GM23338 (cell line): ENCODE measurements around the gene CBARP. TPM values are rescaled to one million over a fixed set of nuclear protein-coding genes. Genes with fewer than 3 reads are reported as not detected.

Experiments used
- ATAC-seq: fragments of 200-7000 bp; cut with Tn5 transposase; 3 replicates; pipeline ENCODE4 v1.9.1; 2020
- DNase-seq: peaks from one replicate; pipeline ENCODE4 v3.0.0-alpha.2; 2015; ENCODE audit warnings: low spot score
- H2AFZ ChIP-seq: fragments of 200-600 bp; sonication (generic); 2 replicates; pipeline ENCODE4 v1.8.0; 2016; ENCODE audit warnings: antibody characterized with exemption, mild to moderate bottlenecking, moderate library complexity
- H3F3A ChIP-seq: fragments of 200-600 bp; sonication (generic); replicated peaks from 2 replicates; pipeline ENCODE4 v1.8.0; 2017; ENCODE audit warnings: antibody characterized with exemption, mixed run types, low read depth
- H3K27ac ChIP-seq: fragments of 200-600 bp; sonication (generic); 2 replicates; pipeline ENCODE4 v1.6.1; 2016; ENCODE audit warnings: low read depth
- H3K27me3 ChIP-seq: fragments of 200-600 bp; sonication (generic); 2 replicates; pipeline ENCODE4 v1.8.0; 2016; ENCODE audit warnings: mild to moderate bottlenecking, mixed run types, moderate library complexity; ENCODE audit not compliant: insufficient read depth
- H3K36me3 ChIP-seq: fragments of 200-600 bp; sonication (generic); 2 replicates; pipeline ENCODE4 v1.8.0; 2016; ENCODE audit warnings: mild to moderate bottlenecking; ENCODE audit not compliant: insufficient read depth
- H3K4me1 ChIP-seq: fragments of 200-600 bp; sonication (generic); 2 replicates; pipeline ENCODE4 v1.8.0; 2016; ENCODE audit warnings: mild to moderate bottlenecking, moderate library complexity; ENCODE audit not compliant: insufficient read depth
- H3K4me2 ChIP-seq: fragments of 200-600 bp; sonication (generic); 2 replicates; pipeline ENCODE4 v1.7.1; 2017; ENCODE audit warnings: mixed run types
- H3K4me3 ChIP-seq: fragments of 200-600 bp; sonication (generic); 2 replicates; pipeline ENCODE4 v1.6.1; 2016; ENCODE audit warnings: mixed run types
- H3K79me2 ChIP-seq: fragments of 200-600 bp; sonication (generic); replicated peaks from 2 replicates; pipeline ENCODE4 v1.8.0; 2017; ENCODE audit warnings: mild to moderate bottlenecking; ENCODE audit not compliant: insufficient read depth
- H3K9me2 ChIP-seq: fragments of 200-600 bp; sonication (generic); 2 replicates; pipeline ENCODE4 v1.8.0; 2017; ENCODE audit not compliant: insufficient read depth
- H4K20me1 ChIP-seq: fragments of 200-600 bp; sonication (generic); replicated peaks from 2 replicates; pipeline ENCODE4 v1.8.0; 2017; ENCODE audit warnings: mild to moderate bottlenecking; ENCODE audit not compliant: insufficient read depth
- H3K27ac Mint-ChIP-seq: 2 replicates; pipeline ENCODE4 v1.8.0; 2020; ENCODE audit warnings: inconsistent platforms, mild to moderate bottlenecking, moderate library complexity, mixed read lengths
- H3K27me3 Mint-ChIP-seq: 3 replicates; pipeline ENCODE4 v1.8.0; 2022; ENCODE audit warnings: low read depth, mild to moderate bottlenecking, moderate library complexity, mixed read lengths, inconsistent platforms; ENCODE audit not compliant: insufficient read depth, poor library complexity
- H3K36me3 Mint-ChIP-seq: 3 replicates; pipeline ENCODE4 v1.8.0; 2021; ENCODE audit warnings: low read depth, mild to moderate bottlenecking, inconsistent platforms, moderate library complexity, mixed read lengths
- H3K4me1 Mint-ChIP-seq: 3 replicates; pipeline ENCODE4 v1.8.0; 2020; ENCODE audit warnings: mild to moderate bottlenecking, inconsistent platforms, mixed read lengths
- H3K4me3 Mint-ChIP-seq: 3 replicates; pipeline ENCODE4 v1.8.0; 2021; ENCODE audit warnings: moderate library complexity, mild to moderate bottlenecking, inconsistent platforms, mixed read lengths
- H3K9me3 Mint-ChIP-seq: 3 replicates; pipeline ENCODE4 v1.8.0; 2020; ENCODE audit warnings: moderate library complexity, mild to moderate bottlenecking, inconsistent platforms, mixed read lengths
- CTCF ChIP-seq, 2 experiments: fragments of 200-600 bp in 1 of 2; sonication (generic) in 1 of 2; conservative IDR thresholded peaks; 2 replicates each; pipeline versions ENCODE4 v1.5.1 to v1.6.1; 2016 to 2017; ENCODE audit warnings: antibody characterized with exemption in 2 of 2, low read depth in 2 of 2, mild to moderate bottlenecking in 2 of 2, moderate library complexity in 1 of 2
- EZH2 ChIP-seq: fragments of 200-600 bp; sonication (generic); IDR thresholded peaks from one replicate; pipeline ENCODE4 v1.8.0; 2017; ENCODE audit warnings: antibody characterized with exemption, mild to moderate bottlenecking, low read depth; ENCODE audit not compliant: unreplicated experiment
- JUNB ChIP-seq: IDR thresholded peaks from one replicate; pipeline ENCODE4 v1.6.1; 2016; ENCODE audit warnings: antibody characterized with exemption; ENCODE audit not compliant: unreplicated experiment
- POLR2AphosphoS5 ChIP-seq: IDR thresholded peaks from 2 replicates; pipeline ENCODE4 v1.6.1; 2016; ENCODE audit warnings: antibody characterized with exemption, low read depth
- REST ChIP-seq: IDR thresholded peaks from one replicate; pipeline ENCODE4 v1.6.1; 2018; ENCODE audit warnings: antibody characterized with exemption; ENCODE audit not compliant: unreplicated experiment
- STAT1 ChIP-seq: IDR thresholded peaks from one replicate; pipeline ENCODE4 v1.6.1; 2016; ENCODE audit warnings: antibody characterized with exemption; ENCODE audit not compliant: unreplicated experiment
- ZNF114 ChIP-seq: fragments of 250-450 bp; sonication (Bioruptor Pico); IDR thresholded peaks from 2 replicates; pipeline ENCODE4 v1.5.0; 2020; ENCODE audit warnings: mild to moderate bottlenecking, moderate library complexity
- ZNF462 ChIP-seq: fragments of 250-450 bp; sonication (Bioruptor Pico); IDR thresholded peaks from 2 replicates; pipeline ENCODE4 v1.5.0; 2020; ENCODE audit warnings: mild to moderate bottlenecking, moderate library complexity
- polyA plus RNA-seq: library from polyadenylated mRNA; unstranded; fragments of >200 nt; fragmentation: Nextera tagmentation; extraction: Ambion mirVana; gene quantifications from 2 replicates; pipeline ENCODE4 v1.2.1, GENCODE V29; 2016
- total RNA-seq: library from RNA; depleted of rRNA; stranded (reverse); fragments of >200 nt; shearing (Covaris generic); gene quantifications from 2 replicates; pipeline ENCODE4 v1.2.3, GENCODE V29; 2014

CBARP gene
- total and polyA plus RNA-seq, 2 experiments from 2014 or later: 2.0 to 14.1 TPM

GRCh38 chr19:1276628-1277022, 38.8 kb upstream of the CBARP start (continued):
- no peak for TF ChIP-seq ZNF462 (CRISPR knock-in tag)
- no peak for TF ChIP-seq EZH2
- no peak for TF ChIP-seq REST

GRCh38 chr19:1275976-1276627, 38.3 kb upstream of the CBARP start:
- H2AFZ ChIP-seq: no peak overlapping the region
- H3K27ac ChIP-seq: peak overlapping the region; percentile 94; the same call in 1 of the 2 replicates
- Mint-ChIP-seq H3K4me3 (peak overlapping the region; percentile 77), H3K27ac (no peak overlapping the region), H3K36me3 (peaks cover 48% of the 10 kb centered on the region), H3K9me3 (no peaks in the 10 kb centered on the region; the same call in 2 of the 3 replicates), H3K27me3 (peaks cover 40% of the 10 kb centered on the region), H3K4me1 (peaks cover 43% of the 10 kb centered on the region)
- peak overlapping the region; percentile 97 for H3K4me2 ChIP-seq
- H3K36me3 ChIP-seq: peaks cover 22% of the 10 kb centered on the region
- TF ChIP-seq JUNB: no peak
- TF ChIP-seq POLR2AphosphoS5: peak; percentile 60
- no peak for TF ChIP-seq ZNF114 (CRISPR knock-in tag)
- no peak for TF ChIP-seq STAT1
- no peak for TF ChIP-seq CTCF (conservative IDR thresholded peaks at IDR 0.05; ENCODE audit: low read depth in 2 of 2)
- no peak for TF ChIP-seq REST
- H3K79me2 ChIP-seq: peaks cover 34% of the 10 kb centered on the region
- peaks cover 56% of the 10 kb centered on the region for H3F3A ChIP-seq
- no peaks in the 10 kb centered on the region for H3K27me3 ChIP-seq
- no peak for DNase-seq
- peak overlapping the region; percentile 88 for H3K4me3 ChIP-seq
- peak; percentile 54 for ATAC-seq
- H3K4me1 ChIP-seq: peaks cover 19% of the 10 kb centered on the region
- H3K9me2 ChIP-seq: no peaks in the 10 kb centered on the region
- peaks cover 23% of the 10 kb centered on the region for H4K20me1 ChIP-seq
